ENCODE measurements around the gene MRGPRD. TPM values are rescaled to one million over a fixed set of nuclear protein-coding genes. Genes with fewer than 3 reads are reported as not detected.

The MRGPRD gene
- total RNA-seq, 1 donor from 2014 or later, result not detected

DNA sequence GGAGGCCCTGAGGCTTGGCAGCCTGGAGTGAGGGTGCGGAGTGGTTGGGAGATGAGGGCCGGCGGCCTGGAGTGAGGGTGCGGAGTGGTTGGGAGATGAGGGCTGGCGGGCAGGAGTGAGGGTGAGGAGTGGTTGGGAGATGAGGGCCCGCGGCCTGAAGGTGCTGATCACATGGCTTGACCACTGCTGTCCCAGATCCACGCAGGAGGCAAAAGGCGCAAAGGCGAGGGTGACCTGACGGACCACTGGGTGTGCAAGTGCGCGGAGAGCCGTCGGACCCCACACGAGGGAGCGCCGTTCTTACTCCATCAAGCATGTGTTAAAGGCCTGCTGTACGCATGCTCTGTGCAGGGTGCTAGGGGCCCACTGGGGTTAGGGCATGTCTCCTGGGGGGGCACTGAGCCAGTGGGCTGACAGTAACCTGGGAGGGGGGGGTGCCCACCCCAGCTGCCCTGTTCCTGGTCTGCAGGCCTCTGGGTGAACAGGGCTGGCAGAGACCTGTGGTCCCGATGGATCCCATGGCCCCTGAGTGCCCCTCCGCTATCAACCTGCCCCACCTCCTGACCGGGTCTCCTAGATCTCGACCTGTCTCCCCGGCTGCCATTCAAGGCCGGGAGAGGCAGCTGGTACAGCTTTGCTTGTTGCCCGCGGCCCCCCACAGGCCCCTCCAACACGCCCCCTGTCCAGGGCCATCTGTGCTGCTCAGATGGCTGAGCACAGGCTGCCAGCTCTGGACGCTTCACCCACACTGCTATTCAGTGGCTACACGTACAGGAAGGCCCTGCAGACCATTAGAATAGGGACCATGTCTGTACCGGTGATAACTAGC, 21.1 kb downstream of the MRGPRD start:
- no peak overlapping the region for H3K4me3 ChIP-seq (ENCODE audit: low read depth, low read length)
- TF ChIP-seq, protein P1, sequence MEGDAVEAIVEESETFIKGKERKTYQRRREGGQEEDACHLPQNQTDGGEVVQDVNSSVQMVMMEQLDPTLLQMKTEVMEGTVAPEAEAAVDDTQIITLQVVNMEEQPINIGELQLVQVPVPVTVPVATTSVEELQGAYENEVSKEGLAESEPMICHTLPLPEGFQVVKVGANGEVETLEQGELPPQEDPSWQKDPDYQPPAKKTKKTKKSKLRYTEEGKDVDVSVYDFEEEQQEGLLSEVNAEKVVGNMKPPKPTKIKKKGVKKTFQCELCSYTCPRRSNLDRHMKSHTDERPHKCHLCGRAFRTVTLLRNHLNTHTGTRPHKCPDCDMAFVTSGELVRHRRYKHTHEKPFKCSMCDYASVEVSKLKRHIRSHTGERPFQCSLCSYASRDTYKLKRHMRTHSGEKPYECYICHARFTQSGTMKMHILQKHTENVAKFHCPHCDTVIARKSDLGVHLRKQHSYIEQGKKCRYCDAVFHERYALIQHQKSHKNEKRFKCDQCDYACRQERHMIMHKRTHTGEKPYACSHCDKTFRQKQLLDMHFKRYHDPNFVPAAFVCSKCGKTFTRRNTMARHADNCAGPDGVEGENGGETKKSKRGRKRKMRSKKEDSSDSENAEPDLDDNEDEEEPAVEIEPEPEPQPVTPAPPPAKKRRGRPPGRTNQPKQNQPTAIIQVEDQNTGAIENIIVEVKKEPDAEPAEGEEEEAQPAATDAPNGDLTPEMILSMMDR (conservative IDR thresholded peaks at IDR 0.05; ENCODE audit: low read depth, low read length), result no peak
- DNase-seq (ENCODE audit: low read depth), result no peak

DNA sequence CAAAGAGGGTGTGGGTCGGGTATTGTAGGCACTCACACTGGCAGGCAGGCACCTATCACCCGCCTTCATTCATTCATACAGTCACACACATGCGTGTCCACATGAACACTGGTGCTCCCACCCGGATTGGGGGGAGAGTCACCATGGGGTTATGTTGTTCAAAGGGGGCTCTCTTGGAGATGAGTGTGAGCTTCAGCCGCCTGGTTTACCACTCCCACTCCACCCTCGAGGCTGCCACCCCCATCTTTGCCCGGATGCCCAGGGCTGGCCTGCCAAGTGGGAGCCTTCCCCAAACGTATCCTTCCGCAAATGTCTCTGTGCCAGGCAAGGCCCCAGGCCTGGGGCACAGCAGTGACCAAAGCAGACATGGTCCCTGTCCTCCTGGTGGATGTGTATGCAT, 22.6 kb downstream of the MRGPRD start:
- DNase-seq (ENCODE audit: low read depth), result no peak
- H3K4me3 ChIP-seq (ENCODE audit: low read depth, low read length), result no peak overlapping the region

GRCh38 chr11:68956547-68957254, 24.1 kb downstream of the MRGPRD start:
- H3K4me3 ChIP-seq (ENCODE audit: low read depth, low read length), result no peak overlapping the region
- TF ChIP-seq, protein P1 (conservative IDR thresholded peaks at IDR 0.05; ENCODE audit: low read depth, low read length), result no peak
- no peak for DNase-seq (ENCODE audit: low read depth)

More for the DNA sequence above, 22.6 kb downstream of the MRGPRD start:
- TF ChIP-seq, protein P1 (conservative IDR thresholded peaks at IDR 0.05; ENCODE audit: low read depth, low read length), result no peak

- TF ChIP-seq, protein P1 (conservative IDR thresholded peaks at IDR 0.05; ENCODE audit: low read depth, low read length), result peak; percentile 42
- no peak overlapping the region for H3K4me3 ChIP-seq (ENCODE audit: low read depth, low read length)
- no peak for DNase-seq (ENCODE audit: low read depth)
These were observed 24.6 kb downstream of the MRGPRD start for GRCh38 chr11:68956142-68956541.

- peak overlapping the region; percentile 22 for H3K4me3 ChIP-seq (ENCODE audit: low read depth, low read length)
- DNase-seq (ENCODE audit: low read depth), result no peak
- TF ChIP-seq, protein P1 (conservative IDR thresholded peaks at IDR 0.05; ENCODE audit: low read depth, low read length), result no peak
These were observed 25.2 kb downstream of the MRGPRD start for GRCh38 chr11:68955607-68955958.

DNA sequence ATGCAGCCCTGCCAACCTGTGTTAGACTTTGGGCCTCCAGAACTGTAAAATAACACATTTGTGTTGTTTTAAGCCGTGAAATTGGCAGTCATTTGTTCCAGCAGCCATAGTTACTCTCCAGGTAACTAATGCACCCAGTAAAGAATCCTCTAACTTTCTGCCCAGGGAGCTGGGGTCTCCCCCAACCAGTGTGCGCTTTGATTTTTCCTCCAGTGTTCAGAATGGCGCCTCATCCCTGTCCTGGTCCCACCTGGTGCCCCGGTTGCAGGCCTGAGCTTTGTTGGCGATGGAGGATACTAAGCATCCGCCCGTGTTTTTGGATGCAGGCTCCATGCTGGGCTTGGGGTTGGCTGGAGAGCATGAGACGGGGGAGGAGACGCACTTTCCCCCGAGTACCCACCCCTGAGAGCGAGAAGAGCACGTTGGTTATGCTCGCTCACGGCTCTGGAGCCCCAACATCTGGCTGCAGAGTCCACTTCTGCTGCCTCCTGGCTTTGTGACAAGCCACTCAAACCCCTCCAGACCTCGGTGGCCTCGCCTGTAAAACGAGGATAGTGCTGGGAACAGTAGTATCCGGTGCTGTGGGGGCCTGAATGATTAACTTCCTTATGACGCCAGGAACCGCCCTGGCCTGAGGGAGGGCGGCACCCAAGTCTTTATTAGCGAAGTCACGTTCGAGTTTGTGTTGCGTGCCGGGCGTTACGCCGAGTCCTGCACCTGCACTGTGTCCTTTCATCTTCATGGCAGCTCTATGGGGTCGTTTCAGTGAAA, 25.8 kb downstream of the MRGPRD start:
- peak overlapping the region; percentile 22 for H3K4me3 ChIP-seq (ENCODE audit: low read depth, low read length)
- TF ChIP-seq, protein P1 (conservative IDR thresholded peaks at IDR 0.05; ENCODE audit: low read depth, low read length), result no peak
- no peak for DNase-seq (ENCODE audit: low read depth)

Measured in epithelial cell of proximal tubule (primary cell).